Measurements from ENCODE around the gene SCO1.

The SCO1 gene

DNA sequence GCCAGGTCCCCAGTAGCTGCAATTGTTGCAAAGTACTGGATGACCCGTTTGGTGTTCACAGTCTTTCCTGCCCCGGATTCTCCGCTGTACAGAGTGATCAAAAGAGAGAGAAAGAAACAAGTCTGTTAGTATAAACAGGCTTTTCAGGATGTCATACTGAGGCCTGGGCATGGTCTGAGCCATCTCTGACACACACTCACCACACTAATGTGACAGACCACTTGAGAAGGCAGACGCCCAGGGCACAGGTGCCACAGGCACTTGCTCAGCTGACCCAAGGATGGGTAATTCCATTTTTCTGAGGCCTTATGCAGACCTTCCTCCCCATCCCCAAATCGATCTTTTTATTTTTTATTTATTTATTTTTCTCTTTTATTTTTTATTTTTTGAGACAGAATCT is 47.7 kb downstream of the SCO1 start:
- DNase-seq: no peak

DNA sequence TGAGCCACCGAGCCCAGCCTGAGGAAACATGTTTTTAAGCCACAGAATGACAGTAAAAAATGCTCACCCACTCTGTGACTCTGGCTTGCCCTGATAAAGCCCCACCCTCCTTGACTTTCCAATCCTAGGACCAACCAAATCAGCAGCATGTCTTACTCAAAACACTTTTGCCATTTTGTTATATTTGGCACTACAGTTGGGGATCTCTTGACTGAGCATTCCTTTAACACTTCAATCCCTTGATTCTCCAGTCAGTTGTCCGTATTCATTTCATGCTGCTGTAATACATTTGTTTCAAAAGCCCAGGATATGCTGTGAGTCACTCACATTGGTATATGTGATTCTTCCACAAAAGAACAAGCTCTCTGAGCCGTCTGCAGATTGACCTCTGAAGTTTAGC is 48.4 kb downstream of the SCO1 start:
- DNase-seq: no peak

DNA sequence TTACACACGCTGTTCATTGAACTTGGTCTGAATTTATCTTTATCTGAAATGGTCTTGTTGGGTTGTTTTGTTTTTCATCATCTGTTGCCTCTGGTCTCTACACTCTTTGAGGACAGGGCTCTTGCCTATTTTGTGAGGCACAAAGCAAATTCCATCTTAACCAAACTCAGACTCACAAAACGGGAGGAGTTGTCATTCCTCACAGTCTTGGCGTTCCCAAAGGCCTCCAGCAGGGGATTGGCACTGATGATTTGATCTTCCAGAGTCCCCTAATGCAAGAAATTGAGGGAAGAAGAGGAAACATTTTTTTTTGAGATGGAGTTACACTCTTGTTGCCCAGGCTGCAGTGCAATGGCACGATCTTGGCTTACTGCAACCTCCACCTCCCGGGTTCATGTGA is 49.0 kb downstream of the SCO1 start:
- no peak for DNase-seq

DNA sequence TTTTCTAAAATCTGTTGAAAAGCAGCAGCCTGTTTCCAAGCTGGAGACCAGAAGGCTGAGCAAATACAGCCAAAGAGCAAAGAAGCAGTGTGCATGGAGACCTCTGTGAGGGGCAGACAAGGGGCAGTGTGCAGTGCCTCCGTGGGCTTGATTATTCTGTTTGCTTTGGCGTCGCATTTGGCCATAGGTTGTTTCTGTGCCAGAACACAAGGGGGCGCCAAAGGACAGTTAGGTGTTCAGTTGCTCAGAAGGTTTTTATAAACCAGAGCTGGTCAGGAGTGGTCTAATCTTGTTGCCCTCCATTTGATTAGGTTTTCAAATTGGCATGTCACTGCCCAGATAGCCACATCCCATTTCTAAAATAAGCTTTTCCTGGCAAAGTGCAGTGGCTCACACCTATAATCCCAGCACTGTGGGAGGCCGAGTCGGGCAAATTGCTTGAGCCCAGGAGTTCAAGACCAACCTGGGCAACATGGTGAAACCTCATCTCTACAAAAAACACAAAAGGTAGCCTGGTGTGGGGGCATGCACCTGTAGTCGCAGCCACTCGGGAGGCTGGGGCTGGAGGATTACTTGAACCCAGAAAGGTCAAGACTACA is 50.8 kb downstream of the SCO1 start:
- peak; percentile 74 for DNase-seq

DNA sequence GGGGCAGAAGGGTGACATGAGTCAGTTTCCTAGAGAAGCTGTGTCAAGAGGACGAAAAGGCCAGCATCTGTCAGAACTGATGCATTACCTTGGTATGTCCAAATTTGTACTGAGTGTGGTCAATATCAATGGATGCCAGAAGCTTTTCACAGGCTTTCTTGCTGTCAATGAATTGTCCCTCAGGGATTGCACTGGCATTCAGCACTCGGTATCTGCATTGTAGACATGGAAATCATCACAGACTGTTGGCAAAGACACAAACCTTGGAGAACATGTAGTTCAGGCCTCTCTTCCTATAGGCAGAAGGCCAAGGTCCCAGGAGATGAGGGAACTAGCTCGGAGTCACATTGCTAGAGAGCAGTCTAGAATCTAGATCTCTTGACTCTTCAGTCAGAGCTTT is 56.9 kb downstream of the SCO1 start:
- no peak for DNase-seq

DNA sequence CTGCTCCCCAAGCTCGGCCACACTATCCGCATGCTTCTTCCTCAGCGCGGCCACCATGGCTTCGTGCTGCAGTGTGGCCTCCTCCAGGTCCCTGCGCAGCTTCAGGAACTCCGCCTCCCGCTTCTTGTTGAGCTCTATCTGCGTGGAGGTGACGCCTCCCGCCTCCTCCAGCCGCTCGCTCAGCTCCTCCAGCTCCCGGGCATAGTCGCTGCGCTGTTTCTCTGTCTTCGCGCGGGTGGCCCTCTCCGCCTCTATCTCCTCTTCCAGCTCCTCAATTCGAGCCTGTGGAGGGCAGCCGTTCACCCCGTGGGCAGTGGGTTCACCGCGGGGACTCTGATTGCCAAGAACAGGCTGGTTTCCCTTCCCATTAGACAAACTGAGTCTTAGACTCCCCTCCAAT is 59.2 kb downstream of the SCO1 start:
- no peak for DNase-seq

DNA sequence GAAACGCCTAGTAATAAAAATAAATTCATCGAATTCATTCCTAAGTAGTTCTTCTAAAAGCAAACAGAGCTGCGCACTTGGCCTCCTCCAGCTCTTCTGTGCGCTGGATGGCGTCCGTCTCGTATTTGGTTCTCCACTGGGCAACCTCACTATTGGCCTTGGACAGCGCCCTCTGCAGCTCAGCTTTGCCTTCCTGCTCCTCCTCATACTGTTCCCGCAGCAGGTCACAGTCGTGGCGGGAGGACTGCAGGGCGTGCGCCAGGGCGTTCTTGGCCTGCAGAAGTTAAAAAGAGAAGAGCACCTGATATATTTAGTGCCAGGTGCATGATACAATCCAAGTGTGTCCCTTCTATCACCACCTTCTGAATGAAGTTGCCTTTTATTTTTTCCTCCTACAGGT is 62.0 kb downstream of the SCO1 start:
- DNase-seq: no peak

DNA sequence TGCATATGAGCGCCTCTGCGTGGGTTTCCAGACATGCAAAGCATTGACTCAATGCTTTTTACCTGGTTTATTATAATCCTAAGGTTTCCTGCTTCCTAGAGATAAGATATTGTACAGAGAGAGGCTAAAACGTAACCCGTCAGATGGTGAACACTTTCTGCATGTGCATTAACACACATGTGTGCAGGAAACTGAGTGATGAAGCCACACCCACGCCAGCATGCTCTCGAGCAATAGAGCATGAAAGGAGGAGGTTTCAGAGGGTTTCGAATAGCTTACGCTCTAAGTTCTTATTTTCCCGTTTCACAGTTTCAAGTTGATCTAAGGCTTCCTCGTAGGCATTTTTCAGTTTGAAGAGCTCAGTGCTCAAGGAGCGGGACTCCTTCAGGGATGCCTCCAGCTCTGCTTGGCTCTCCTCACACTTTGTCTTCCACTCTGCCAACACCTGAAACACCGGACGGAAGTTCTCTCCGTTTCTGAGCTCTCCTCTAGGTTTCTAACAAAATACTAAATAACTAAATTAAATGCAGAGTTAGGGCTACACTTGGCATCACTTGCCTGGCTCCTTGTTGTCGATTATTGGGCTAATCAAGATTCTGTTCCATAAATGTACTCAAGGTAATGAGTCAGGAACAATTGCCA is 63.5 kb downstream of the SCO1 start:
- DNase-seq: no peak

DNA sequence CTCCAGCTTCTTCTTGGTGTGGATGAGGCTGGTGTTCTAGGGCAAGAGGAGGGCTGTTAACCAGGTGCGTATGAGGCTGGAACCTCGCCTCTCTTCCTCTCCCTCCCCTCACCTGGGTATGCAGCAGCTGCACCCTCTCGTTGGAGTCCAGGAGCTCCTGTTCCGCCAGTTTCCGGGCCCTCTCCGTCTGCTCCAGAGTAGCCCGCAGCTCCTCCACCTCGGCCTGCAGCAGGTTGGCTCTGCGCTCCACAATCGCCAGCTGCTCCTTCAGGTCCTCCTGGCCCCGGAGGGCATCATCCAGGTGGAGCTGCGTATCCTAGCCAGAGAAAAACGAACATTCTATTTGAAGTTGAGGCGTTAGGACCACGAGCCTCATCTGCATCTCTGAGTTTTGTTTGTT is 65.6 kb downstream of the SCO1 start:
- no peak for DNase-seq

DNA sequence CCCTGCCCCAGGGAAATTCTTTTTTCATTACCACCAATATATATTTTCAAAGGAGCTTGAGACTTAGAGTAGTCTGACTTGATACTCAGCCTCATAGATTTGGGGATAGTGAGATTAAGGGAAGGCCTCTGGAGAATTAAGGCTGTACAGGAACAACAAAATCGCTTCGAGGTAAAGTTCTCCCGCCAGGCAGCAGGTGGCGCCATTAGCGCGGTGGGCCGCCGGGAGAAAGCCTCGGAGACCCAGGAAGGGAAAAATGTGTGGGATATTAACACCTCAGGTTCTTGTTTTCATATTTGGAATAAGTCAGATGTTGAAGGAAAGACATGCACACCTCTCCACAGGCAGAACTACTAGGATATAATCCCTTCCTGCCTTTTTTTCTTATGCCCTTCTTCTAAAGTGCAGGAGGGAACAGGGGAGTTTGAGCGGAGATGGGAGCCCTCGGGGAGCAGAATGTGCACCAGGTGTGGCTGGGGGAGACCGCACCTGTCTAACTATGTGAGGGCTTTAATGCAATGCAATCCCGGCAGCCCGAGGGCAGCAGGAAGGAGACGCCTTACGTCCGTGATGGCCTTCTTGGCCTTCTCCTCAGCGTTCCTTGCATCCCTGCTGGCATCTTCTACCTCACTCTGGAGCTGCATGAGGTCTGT is 66.2 kb downstream of the SCO1 start:
- DNase-seq: peak; percentile 28

DNA sequence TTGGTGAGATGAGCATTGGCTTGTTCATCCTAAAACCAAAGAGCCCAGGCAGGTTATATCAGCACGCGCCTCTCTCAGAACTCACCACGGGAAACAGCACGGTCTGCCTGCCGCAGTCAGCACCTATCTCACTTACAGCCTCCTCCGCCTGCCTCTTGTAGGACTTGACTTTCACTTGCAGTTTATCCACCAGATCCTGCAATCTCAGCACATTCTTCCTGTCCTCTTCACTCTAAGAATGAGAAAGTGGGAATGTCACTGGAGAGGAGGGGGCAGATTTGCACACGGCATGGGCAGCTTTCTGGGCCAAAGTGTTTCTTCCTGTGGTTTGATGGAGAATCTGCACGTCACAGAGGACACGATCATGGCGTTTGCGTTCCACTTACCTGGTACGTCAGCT is 67.6 kb downstream of the SCO1 start:
- no peak for DNase-seq

DNA sequence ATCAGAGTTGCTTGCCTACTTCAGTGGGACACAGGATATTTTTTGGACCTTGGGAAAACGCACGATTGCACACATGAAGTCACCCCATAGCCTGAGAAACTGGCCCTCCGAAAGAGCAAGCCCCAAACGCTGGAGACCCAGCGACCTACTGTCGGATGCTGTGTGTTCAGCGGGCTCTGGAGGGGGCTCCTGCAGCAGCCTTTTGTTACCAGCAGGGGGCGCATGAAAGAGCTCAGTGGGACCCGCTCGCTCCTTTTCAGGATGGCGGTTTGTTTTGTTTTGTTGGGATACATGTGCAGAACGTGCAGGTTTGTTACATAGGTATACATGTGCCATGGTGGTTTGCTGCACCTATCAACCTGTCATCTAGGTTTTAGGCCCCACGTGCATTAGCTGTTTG is 68.6 kb downstream of the SCO1 start:
- DNase-seq: no peak

DNA sequence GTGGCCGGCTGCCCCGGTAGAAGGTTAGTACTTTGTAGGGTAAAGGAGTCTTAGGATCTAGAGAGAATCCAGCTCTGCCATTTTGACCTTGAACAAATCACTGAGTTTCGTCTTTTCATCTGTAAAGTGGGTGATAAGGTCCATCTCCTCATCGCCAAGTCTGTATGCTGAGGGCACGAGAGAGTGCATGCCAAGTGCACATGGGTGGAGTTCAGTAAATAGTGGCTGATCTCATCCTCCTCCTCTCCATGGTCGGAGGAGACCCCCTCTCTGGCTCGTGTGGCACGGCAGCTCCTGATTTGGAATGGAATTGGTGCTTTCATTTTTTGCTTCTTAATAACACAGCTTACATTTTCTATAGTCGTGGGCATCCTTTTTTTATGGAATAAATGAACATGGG is 70.9 kb downstream of the SCO1 start:
- no peak for DNase-seq

DNA sequence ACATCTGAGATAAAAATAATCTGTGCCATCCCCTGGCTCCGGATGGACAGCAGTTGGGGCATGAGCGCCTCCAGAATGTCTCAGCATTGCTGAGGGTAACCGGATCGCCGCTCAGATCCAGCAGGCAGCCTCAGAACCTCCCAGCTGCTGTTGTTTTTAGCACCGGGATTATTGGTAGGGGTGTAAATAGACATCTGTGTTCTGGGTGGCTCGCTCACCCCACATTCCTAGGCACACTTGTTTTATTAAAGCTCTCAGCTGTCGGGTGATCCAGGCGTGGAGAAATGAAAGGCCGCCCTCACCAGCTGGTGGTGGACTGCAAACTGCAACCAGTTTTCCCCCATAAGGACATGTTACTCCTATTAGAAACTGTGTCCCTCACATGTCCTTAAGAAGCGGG is 72.4 kb downstream of the SCO1 start:
- no peak for DNase-seq

DNA sequence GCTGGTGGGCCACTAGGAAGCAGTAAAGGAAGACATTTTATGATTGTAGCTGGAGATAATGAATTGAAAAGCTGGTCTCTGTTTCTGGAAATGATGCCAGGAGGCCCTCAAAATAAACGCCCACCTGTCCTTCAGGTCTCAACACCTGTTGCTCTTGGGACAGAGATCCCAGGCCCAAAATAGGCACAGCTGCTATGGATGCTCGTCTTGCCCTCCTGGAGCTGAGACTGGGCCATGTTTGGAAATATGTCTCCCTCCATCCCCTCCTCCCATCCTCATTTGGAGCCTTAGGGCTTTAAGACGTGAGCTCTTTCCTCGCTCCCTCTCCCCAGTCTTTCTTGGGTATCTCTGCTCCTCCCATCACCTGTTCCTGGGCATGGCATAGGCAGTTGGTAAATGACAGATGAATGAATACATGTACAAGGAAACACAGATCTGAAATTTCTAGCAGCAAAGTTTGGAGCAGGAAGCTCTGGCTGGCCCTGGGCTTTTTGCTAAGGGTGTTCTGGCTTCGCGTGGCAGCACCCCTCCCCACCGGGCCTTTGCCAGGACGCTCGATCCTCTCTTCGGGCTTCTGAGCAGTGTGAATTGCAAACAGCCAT is 73.5 kb downstream of the SCO1 start:
- DNase-seq: no peak

DNA sequence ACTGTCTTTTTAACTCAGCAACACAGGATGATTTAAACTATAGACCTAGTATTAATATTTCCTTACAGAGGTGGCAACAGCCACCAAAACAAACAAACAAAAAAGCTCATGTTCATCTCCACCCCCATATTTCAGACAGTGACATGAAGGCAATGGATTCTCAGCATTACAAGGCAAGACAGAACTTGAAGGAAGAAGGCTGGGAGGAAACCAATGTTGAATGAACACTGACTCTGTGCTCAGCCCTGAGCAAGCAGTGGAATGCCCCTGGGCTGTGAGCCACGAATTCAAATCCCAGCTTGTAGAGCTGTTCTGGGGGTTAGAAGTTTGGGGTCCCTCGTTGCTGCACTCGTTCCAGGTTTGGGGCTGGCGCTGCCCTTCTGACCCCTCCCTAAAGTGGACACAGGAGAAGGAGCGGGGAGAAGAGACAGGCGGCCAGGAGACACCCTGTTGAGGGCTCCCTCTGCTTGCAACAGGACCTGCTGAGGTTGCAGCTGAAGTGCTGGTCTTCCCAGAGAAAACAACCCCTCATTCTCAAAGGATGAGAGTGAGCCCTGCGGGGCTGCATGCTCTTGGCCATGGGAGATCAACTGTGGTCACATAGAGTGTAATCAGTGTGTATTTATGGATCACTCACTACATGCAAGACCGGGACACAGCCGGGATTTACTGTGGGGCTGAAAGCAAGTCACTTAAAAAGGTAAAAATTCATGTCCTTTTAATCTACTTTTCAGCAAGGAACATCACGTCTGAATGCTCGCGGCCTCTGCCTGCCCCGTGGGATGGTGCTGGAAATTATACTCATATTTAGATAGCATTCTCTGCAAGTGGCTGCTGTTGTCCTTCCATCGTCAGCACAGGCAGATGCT is 74.5 kb downstream of the SCO1 start:
- DNase-seq: no peak

Data from activated naive CD4-positive, alpha-beta T cell treated with Interleukin-2 at 50 U/mL for 16 hours (primary cell).